Muscle layer of duodenum (tissue), 2 donors: Measurements from ENCODE around the gene MAP1LC3B.

ENCODE experiments used
- H3K27ac ChIP-seq: one replicate; pipeline ENCODE4 v1.7.0; 2013; ENCODE audit warnings: mild to moderate bottlenecking, low read length
- H3K27me3 ChIP-seq: one replicate; pipeline ENCODE4 v1.7.0; 2013; ENCODE audit warnings: low read depth, mild to moderate bottlenecking, control low read depth, low read length
- H3K36me3 ChIP-seq, 2 donors: one replicate each; pipeline ENCODE4 v1.7.0; 2013; ENCODE audit warnings: low read length in 2 of 2, control low read depth in 1 of 2, mild to moderate bottlenecking in 1 of 2; ENCODE audit not compliant: insufficient read depth in 2 of 2, control insufficient read depth in 1 of 2
- H3K4me1 ChIP-seq, 2 donors: one replicate each; pipeline ENCODE4 v1.7.0; 2013; ENCODE audit warnings: low read length in 2 of 2, mild to moderate bottlenecking in 2 of 2, control low read depth in 1 of 2, moderate library complexity in 1 of 2; ENCODE audit not compliant: insufficient read depth in 2 of 2, control insufficient read depth in 1 of 2
- H3K4me3 ChIP-seq, 2 donors: one replicate each; pipeline ENCODE4 v1.7.0; 2013; ENCODE audit warnings: low read length in 2 of 2, low read depth in 1 of 2, mild to moderate bottlenecking in 1 of 2
- H3K9me3 ChIP-seq, 2 donors: one replicate each; pipeline ENCODE4 v1.7.0; 2013; ENCODE audit warnings: low read length in 2 of 2, control low read depth in 1 of 2, mild to moderate bottlenecking in 1 of 2; ENCODE audit not compliant: control insufficient read depth in 1 of 2
- donor health status: healthy.

MAP1LC3B gene

DNA sequence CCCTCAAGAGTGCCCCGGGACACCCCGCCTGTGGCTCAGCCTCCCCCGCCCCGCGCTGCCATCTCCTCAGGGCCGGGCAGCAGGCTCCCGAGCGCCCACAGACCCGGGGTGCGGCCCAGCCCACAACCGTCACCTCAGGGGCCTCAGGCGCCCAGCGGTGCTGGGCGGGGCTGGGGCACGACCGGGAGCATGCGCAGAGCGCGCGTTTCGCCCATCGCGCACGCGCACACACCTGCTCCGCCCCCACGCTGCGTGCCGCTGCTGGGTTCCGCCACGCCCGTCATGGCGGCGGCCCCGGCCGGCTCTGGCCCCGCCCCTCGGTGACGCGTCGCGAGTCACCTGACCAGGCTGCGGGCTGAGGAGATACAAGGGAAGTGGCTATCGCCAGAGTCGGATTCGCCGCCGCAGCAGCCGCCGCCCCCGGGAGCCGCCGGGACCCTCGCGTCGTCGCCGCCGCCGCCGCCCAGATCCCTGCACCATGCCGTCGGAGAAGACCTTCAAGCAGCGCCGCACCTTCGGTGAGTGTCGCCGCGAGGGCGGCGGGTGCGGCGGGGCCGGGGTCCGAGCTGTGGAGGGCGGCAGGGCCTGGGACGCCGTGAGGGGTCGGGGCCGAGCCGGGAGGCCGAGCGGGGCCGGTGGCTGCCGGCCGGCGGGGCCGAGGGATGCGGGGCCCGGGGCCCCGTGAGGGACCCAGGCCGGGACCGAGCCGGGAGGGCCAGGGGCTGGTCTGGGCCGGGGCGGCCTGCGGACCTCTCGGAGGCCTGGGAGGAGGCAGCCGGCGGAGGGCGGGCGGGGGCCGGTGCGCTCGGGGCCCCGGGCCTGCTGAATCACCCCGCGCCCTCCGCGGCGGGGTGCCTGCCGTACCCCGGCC lies at the start of gene MAP1LC3B:
Gene MAP1LC3B, plus strand, starts transcription at position 387 of the 871 bp plus-strand sequence. Its CDS starts 92 bp downstream, at position 479.
- Histone ChIP-seq H3K27ac (peak within 1 kb of the TSS; percentile 93), H3K4me1 (peaks cover 24 to 30% of the 10 kb centered on the region in 2 donors)

DNA sequence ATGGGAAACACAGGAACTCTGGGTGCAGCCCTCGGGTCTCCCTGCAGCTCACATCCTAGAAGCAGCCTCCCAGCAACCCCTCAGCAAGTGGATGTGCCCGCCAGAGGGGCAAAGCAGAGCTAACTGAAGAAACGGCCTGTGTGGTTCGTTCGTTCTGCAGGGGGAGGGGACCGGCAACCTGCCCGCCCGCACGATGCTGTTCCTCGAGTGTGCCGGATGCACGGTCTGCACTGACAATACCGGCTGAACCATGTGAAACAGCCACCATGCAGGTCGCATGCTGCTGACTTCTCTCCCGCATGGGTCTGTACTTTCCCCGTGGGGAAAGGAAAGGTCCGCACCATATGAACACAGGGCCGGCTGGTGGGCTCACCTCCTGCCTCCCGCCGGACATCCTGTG lies 49.6 kb upstream of the MAP1LC3B start:
- Histone ChIP-seq H3K4me1 (no peaks in the 10 kb centered on the region), H3K9me3 (no peaks in the 10 kb centered on the region), H3K27me3 (no peaks in the 10 kb centered on the region), H3K36me3 (peaks cover 20 to 56% of the 10 kb centered on the region in 2 donors), H3K27ac (no peak overlapping the region), H3K4me3 (no peak overlapping the region)

More for the DNA sequence above, at the start of gene MAP1LC3B:
- Histone ChIP-seq H3K27me3 (no peaks in the 10 kb centered on the region), H3K9me3 (no peaks in the 10 kb centered on the region), H3K4me3 (peak within 1 kb of the TSS; percentile 91 to 95), H3K36me3 (peaks cover 0 to 10% of the 10 kb centered on the region in 2 donors)

DNA sequence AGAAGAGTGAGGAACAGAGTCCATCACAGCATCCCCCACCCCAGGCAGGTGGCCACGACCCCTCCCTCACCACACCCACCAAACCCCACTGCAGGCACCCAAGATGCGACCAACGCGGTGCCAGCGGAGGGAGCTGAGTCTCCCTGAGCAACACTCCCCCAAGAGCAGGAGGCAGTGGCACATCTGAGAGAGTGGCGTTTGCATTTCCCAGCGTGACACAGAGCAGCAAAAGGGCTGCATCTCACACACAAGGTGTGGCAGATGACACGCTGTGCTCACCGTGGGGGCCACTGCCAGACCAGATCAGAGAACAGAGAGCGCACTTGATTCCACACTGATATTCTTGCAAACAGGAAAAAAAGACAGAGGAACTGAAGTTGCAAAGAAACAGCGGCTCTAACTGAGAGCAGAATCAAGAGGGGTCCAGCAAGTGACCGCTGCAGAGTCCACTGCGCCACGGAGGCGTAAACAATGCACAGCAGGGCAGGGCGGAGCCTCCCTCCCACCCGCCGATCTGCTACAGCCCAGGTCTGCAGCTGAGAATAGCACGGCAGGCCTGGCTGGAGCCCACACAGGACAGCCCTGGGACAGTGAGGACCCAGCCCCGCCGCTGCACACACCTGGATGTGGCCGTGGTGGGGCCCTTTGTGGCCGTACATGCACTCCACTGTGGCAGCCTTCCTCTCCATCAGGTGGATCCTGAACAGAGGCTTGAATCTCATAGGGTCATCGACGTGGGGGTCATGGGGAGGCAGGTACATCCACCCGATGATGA lies 49.0 kb upstream of the MAP1LC3B start:
- Histone ChIP-seq H3K27me3 (no peaks in the 10 kb centered on the region), H3K4me3 (no peak overlapping the region), H3K4me1 (no peaks in the 10 kb centered on the region), H3K36me3 (peaks cover 20 to 52% of the 10 kb centered on the region in 2 donors), H3K9me3 (no peaks in the 10 kb centered on the region), H3K27ac (no peak overlapping the region)

DNA sequence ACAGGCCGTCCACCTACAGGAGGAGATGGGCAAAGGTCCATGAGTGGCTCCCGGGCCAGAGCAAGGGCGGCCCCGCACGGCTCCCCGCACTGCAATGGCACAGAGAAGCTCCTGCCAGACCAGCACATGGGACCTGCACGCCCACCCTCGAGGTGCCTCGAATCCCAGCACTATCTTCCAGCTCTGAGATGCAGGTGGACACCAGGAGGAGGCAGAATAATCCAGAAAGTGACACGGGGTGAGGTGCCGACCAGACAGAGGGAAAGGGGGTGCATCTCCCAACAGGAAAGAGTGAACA lies 48.4 kb upstream of the MAP1LC3B start:
- Histone ChIP-seq H3K9me3 (no peaks in the 10 kb centered on the region), H3K36me3 (peaks cover 20 to 50% of the 10 kb centered on the region in 2 donors), H3K4me1 (no peaks in the 10 kb centered on the region), H3K27me3 (no peaks in the 10 kb centered on the region), H3K4me3 (no peak overlapping the region), H3K27ac (no peak overlapping the region)

DNA sequence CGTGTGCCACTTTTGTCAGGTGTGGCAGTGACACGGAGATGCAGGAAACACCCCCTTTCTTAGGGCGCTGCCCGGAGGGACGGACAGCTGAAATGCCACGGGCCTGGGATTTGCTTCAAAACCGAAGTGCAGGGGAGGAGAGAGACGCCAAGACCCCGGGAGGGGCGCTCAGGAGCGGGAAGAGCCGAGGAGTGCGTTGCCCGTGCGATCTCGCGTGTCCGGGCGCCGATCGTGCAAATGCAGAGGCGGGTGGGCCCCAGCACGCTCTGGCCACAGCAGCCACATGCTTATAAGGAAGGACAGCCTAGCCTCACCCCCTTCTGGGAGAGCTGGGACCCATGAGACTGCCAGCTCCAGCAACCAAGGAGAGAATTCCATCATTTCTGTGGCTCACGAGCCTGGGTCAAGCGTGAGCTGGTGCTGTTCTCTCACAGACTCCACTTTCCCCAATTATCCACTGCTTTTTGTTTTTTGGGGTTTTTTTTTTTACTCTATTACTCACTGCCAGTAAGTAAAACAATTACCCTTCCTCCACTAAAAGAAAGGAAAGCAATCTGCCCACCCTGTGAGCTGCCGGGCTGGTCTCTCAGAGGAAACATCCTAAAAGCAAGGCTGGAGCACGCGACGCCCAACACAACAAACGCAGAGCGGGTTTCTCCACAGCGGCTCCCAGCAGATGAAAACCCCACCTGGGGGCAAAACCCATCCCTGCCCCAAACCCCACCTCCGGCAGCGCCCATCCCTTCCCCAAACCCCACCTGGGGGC lies 47.8 kb upstream of the MAP1LC3B start:
- Histone ChIP-seq H3K27ac (no peak overlapping the region), H3K27me3 (no peaks in the 10 kb centered on the region)

DNA sequence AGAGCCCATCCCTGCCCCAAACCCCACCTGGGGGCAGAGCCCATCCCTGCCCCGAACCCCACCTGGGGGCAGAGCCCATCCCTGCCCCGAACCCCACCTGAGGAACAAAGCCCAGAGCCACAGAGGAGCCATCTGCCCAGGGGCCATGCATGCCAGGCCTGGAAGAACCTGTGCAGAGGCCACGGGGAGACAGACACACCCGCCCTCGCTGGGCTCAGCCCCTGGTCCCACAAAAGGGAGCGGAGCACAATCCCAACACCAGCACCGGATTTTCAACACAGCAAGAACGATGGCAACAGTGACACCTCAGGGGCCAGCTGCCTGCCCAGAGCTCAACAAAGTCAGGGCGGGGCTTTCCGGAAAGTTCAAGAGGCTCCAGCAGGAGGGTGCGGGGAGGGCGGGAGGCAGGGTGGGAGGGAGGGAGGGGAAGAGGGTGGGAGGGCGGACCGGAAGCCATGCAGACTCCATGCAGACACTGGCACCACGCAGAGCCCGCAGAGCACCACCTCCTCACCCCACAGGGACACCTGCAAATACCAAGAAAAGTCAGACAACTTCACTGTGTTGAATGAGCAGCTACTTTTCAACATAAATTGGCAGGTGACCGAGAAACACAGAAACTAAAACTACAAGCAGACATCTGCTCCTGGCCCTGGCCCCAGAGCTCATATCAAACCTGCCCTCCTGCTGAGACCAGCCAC lies 47.1 kb upstream of the MAP1LC3B start:
- no peaks in the 10 kb centered on the region for H3K4me1 ChIP-seq
- no peaks in the 10 kb centered on the region for H3K27me3 ChIP-seq
- H3K36me3 ChIP-seq, result peaks cover 20 to 41% of the 10 kb centered on the region in 2 donors
- H3K4me3 ChIP-seq, result no peak overlapping the region
- H3K27ac ChIP-seq, result no peak overlapping the region
- no peaks in the 10 kb centered on the region for H3K9me3 ChIP-seq

More for the DNA sequence above, 47.8 kb upstream of the MAP1LC3B start:
- Histone ChIP-seq H3K4me3 (no peak overlapping the region), H3K9me3 (no peaks in the 10 kb centered on the region), H3K4me1 (no peaks in the 10 kb centered on the region), H3K36me3 (peaks cover 20 to 45% of the 10 kb centered on the region in 2 donors)

DNA sequence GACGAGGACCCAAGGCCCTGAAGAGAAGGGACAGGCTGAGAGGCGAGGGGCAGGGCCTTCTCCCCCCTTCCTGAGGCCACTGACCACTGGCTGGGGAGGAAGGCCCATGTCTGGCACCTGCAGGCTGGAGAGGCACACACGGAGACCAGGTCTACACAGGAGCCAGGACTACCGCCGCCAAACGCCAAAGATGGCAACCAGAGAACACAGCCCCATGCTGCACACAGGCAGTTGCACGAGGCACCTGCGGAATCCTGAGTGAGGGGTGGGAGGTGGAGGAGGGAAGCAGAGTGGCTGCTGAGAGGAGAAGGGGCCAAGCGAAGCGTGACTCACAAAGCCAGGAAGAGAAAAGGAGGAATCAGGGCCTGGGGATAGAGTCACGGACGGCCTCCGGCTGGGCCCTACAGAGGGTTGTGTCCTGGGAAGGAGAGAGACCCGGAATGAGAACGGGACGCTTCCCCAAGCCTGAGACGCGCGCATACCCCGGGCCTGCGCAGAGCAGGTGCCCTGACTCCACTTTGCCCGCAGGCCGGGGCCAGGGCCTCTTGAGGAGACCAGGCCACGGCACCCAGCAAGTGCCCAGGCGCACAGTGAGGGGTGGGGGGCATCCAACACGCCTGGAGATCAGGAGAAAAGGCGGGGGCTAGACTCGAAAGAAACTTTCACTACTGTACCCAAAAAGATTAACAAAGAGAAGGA lies 46.3 kb upstream of the MAP1LC3B start:
- H3K4me3 ChIP-seq, result no peak overlapping the region
- peaks cover 20 to 41% of the 10 kb centered on the region in 2 donors for H3K36me3 ChIP-seq
- H3K4me1 ChIP-seq, result no peaks in the 10 kb centered on the region
- H3K27ac ChIP-seq, result no peak overlapping the region
- no peaks in the 10 kb centered on the region for H3K27me3 ChIP-seq
- no peaks in the 10 kb centered on the region for H3K9me3 ChIP-seq

DNA sequence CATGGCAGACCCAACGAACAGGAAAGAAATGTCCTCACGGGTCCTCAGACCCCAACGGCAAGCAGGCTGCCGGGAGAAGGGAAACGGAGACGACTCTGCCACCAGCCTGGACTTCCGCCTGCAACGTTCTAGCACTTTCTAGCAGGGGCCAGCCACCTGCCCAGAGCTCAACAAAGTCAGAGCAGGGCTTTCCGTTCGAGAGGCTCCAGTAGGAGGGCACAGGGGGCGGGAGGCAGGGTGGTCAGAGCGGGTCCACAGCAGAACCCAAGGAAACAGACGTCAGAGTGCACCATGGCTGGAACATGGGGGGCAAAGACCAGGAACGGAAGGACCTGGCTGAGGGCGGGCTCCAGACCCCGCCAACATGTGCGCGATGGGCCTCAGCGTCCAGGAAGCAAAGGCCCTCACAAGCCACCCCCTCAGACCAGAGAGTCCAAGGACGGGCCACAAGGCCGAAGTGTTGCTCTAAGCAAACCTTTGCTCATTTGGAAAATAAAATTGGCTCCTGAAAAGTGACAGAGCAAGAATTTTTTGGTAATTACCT lies 45.5 kb upstream of the MAP1LC3B start:
- Histone ChIP-seq H3K36me3 (peaks cover 20 to 41% of the 10 kb centered on the region in 2 donors), H3K27me3 (no peaks in the 10 kb centered on the region), H3K9me3 (no peaks in the 10 kb centered on the region), H3K27ac (no peak overlapping the region), H3K4me3 (no peak overlapping the region), H3K4me1 (no peaks in the 10 kb centered on the region)

DNA sequence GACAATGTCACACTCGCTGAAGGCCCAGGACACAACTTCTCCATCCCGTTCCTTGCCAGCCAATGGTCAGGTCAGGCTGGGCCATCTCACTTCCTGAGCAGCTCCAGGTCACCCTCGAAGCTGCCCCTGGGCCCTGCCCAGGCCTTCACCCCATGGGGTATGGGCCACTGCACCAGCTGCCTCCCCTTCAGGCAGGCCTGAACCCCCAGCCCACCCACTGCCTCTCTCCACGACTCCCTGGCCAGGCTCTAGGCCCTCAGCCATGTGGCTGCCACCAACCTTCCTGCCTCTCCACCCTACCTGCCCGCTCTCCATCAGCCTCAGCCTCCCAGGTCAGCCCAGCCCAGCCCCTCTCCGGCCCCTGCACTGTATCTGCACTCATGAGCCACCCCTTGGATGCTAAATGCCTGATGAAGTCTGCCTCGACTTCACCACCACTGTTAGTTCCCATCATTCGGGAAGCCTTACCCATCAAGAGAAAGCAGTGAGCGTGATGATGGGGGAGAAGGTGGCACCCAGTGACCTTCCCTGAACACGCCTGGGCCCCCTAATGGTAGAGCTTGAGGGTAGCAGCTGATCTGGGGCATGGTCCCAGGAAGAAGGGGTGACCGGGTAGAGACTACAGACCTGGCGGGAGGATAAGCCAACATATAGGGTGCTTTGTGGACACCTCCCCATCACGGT lies 44.1 kb upstream of the MAP1LC3B start:
- no peaks in the 10 kb centered on the region for H3K9me3 ChIP-seq
- peaks cover 10 to 26% of the 10 kb centered on the region in 2 donors for H3K36me3 ChIP-seq
- no peak overlapping the region for H3K27ac ChIP-seq

More for the DNA sequence above, 44.1 kb upstream of the MAP1LC3B start:
- H3K4me1 ChIP-seq, result no peaks in the 10 kb centered on the region
- H3K4me3 ChIP-seq, result no peak overlapping the region
- no peaks in the 10 kb centered on the region for H3K27me3 ChIP-seq
